HL-60 (cell line): ENCODE data around the gene PSMA7.

ENCODE experiments used
- GABPA ChIP-seq: IDR thresholded peaks from 2 replicates; pipeline ENCODE4 v1.6.1; 2012; ENCODE audit warnings: low read depth
- POLR2AphosphoS5 ChIP-seq: IDR thresholded peaks from 2 replicates; pipeline ENCODE4 v1.6.1; 2012; ENCODE audit warnings: low read depth
- REST ChIP-seq: IDR thresholded peaks from 2 replicates; pipeline ENCODE4 v1.6.1; 2012; ENCODE audit warnings: low read depth; ENCODE audit not compliant: insufficient replicate concordance
- SPI1 ChIP-seq: IDR thresholded peaks from 2 replicates; pipeline ENCODE4 v1.6.1; 2012; ENCODE audit warnings: low read depth, mild to moderate bottlenecking, borderline replicate concordance
- TF ChIP-seq, protein P1 (sequence below): IDR thresholded peaks from one replicate; pipeline ENCODE4 v1.5.1; 2011; ENCODE audit warnings: low read length, control low read depth, inconsistent platforms; ENCODE audit not compliant: insufficient read depth

DNA sequence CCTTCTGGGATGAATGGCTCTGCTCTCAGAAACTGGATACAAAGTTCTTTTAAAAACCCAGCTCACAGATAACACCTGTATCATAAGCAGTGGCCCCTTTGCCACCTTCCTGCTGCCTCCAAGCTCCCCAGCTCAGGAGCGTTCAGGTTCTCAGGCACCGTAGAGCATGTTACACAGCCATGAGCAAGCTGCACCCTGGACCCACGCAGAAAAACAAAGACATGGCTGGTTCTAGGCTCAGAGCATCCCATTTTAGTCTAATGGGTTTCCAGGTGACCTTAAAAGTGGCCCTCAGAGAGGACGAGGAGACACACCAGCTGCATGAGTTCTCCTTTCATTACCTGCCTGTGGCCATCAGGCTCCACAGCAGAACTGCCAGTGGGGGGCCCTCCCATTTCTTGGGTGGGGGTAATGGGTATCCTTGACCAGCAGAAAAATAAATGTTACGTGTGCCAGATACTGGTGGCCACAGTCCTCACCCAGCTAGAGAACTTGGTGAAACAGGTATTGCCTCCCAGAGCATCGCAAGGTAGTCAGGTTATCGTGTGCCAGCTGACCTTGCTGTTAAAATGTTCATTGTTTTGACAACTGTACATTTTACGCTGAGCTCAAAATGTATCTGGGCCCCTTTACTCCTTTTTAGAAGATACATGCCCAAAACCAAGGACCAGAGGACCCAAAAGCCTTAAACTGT is 7.5 kb downstream of the PSMA7 start:
- TF ChIP-seq, protein P1, sequence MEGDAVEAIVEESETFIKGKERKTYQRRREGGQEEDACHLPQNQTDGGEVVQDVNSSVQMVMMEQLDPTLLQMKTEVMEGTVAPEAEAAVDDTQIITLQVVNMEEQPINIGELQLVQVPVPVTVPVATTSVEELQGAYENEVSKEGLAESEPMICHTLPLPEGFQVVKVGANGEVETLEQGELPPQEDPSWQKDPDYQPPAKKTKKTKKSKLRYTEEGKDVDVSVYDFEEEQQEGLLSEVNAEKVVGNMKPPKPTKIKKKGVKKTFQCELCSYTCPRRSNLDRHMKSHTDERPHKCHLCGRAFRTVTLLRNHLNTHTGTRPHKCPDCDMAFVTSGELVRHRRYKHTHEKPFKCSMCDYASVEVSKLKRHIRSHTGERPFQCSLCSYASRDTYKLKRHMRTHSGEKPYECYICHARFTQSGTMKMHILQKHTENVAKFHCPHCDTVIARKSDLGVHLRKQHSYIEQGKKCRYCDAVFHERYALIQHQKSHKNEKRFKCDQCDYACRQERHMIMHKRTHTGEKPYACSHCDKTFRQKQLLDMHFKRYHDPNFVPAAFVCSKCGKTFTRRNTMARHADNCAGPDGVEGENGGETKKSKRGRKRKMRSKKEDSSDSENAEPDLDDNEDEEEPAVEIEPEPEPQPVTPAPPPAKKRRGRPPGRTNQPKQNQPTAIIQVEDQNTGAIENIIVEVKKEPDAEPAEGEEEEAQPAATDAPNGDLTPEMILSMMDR = no peak
- no peak for TF ChIP-seq GABPA
- no peak for TF ChIP-seq SPI1
- peak; percentile 37; the same call in 1 of the 2 replicates for TF ChIP-seq POLR2AphosphoS5
- no peak for TF ChIP-seq REST
